ENCODE measurements around the gene GRM4. TPM values are rescaled to one million over a fixed set of nuclear protein-coding genes. Genes with fewer than 3 reads are reported as not detected.

The GRM4 gene
- total RNA-seq, 1 donor from 2014 or later: 1.2 TPM

GRCh38 chr6:33981421-33981820 is 164.5 kb downstream of the GRM4 start:
- no peaks in the 10 kb centered on the region for H3K4me1 ChIP-seq
- H3K27ac ChIP-seq: no peak overlapping the region
- peaks cover 10% of the 10 kb centered on the region for H3K27me3 ChIP-seq
- no peaks in the 10 kb centered on the region for H3K9me3 ChIP-seq (ENCODE audit: low read depth)
- no peaks in the 10 kb centered on the region for H3K36me3 ChIP-seq
- no peak overlapping the region for H3K4me3 Mint-ChIP-seq
- H3K36me3 Mint-ChIP-seq: no peaks in the 10 kb centered on the region
- no peak overlapping the region for H3K4me2 ChIP-seq
- no peak for DNase-seq (ENCODE audit: low spot score)
- peaks cover 22% of the 10 kb centered on the region for H3K4me1 Mint-ChIP-seq
- TF ChIP-seq CTCF (IDR thresholded peaks at IDR 0.05): no peak
- no peak for TF ChIP-seq EZH2 (IDR thresholded peaks at IDR 0.05)
- TF ChIP-seq EZH2phosphoT487 (IDR thresholded peaks at IDR 0.05): no peak
- H3K4me3 ChIP-seq: no peak overlapping the region
- H3K9me3 Mint-ChIP-seq: no peaks in the 10 kb centered on the region
- no peaks in the 10 kb centered on the region for H4K20me1 ChIP-seq (ENCODE audit: low read depth)
- no peaks in the 10 kb centered on the region for H3K79me2 ChIP-seq (ENCODE audit: low read depth)
- no peak overlapping the region for H3K27ac Mint-ChIP-seq
- H2AFZ ChIP-seq (replicated peaks): no peak overlapping the region
- no peaks in the 10 kb centered on the region for H3F3A ChIP-seq (ENCODE audit: low read depth)
- peaks cover 15% of the 10 kb centered on the region for H3K27me3 Mint-ChIP-seq (ENCODE audit: insufficient read depth, low read depth)
- H3K9ac ChIP-seq: no peak overlapping the region

GRCh38 chr6:33980176-33981175 is 165.4 kb downstream of the GRM4 start:
- peaks cover 15% of the 10 kb centered on the region for H3K27me3 Mint-ChIP-seq (ENCODE audit: insufficient read depth, low read depth)

DNA sequence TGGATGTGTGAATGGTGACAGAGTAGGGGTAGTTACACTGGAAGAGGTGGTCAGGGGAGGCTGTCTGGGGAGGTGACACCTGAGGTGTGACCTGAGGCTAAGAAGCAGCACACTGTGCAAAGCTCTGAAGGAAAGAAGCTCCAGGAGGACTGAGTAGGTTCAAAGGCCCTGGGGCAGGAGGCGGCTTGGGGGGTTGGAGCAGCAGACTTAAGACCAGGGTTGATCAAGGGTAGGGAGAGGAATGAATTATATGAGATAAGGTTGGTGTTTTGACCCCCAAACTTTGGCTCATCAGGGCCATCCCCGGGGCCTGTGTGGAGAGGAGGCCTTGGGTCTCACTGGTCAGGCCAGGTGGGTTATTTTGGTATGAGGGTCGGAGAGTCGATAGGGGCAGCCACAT is 166.1 kb downstream of the GRM4 start:
- Mint-ChIP-seq H3K9me3 (no peaks in the 10 kb centered on the region), H3K36me3 (no peaks in the 10 kb centered on the region), H3K4me1 (peaks cover 17% of the 10 kb centered on the region), H3K27ac (peak overlapping the region; percentile 62), H3K4me3 (no peak overlapping the region), H3K27me3 (ENCODE audit: insufficient read depth, low read depth) (peaks cover 15% of the 10 kb centered on the region)
- Histone ChIP-seq H3K79me2 (ENCODE audit: low read depth) (no peaks in the 10 kb centered on the region), H3K4me3 (no peak overlapping the region), H3K4me1 (peaks cover 7% of the 10 kb centered on the region), H4K20me1 (ENCODE audit: low read depth) (no peaks in the 10 kb centered on the region), H3K27ac (no peak overlapping the region), H2AFZ (replicated peaks) (no peak overlapping the region), H3K9ac (no peak overlapping the region), H3F3A (ENCODE audit: low read depth) (no peaks in the 10 kb centered on the region), H3K4me2 (no peak overlapping the region), H3K9me3 (ENCODE audit: low read depth) (no peaks in the 10 kb centered on the region), H3K36me3 (no peaks in the 10 kb centered on the region), H3K27me3 (peaks cover 26% of the 10 kb centered on the region)
- no peak for TF ChIP-seq EZH2 (IDR thresholded peaks at IDR 0.05)
- no peak for TF ChIP-seq CTCF (IDR thresholded peaks at IDR 0.05)
- no peak for TF ChIP-seq EZH2phosphoT487 (IDR thresholded peaks at IDR 0.05)
- no peak for DNase-seq (ENCODE audit: low spot score)

More at GRCh38 chr6:33980176-33981175, 165.4 kb downstream of the GRM4 start:
- Histone ChIP-seq H3K4me2 (no peak overlapping the region), H2AFZ (replicated peaks) (no peak overlapping the region), H3K36me3 (no peaks in the 10 kb centered on the region), H3K27ac (no peak overlapping the region), H3K4me1 (peaks cover 7% of the 10 kb centered on the region), H3K27me3 (peaks cover 19% of the 10 kb centered on the region), H3F3A (ENCODE audit: low read depth) (no peaks in the 10 kb centered on the region), H3K9ac (no peak overlapping the region), H3K79me2 (ENCODE audit: low read depth) (no peaks in the 10 kb centered on the region), H3K9me3 (ENCODE audit: low read depth) (no peaks in the 10 kb centered on the region), H4K20me1 (ENCODE audit: low read depth) (no peaks in the 10 kb centered on the region), H3K4me3 (no peak overlapping the region)
- DNase-seq (ENCODE audit: low spot score): no peak
- no peak for TF ChIP-seq EZH2 (IDR thresholded peaks at IDR 0.05)
- TF ChIP-seq CTCF (IDR thresholded peaks at IDR 0.05): no peak
- TF ChIP-seq EZH2phosphoT487 (IDR thresholded peaks at IDR 0.05): no peak
- H3K36me3 Mint-ChIP-seq: no peaks in the 10 kb centered on the region
- peaks cover 22% of the 10 kb centered on the region for H3K4me1 Mint-ChIP-seq
- H3K9me3 Mint-ChIP-seq: no peaks in the 10 kb centered on the region
- no peak overlapping the region for H3K4me3 Mint-ChIP-seq
- peak overlapping the region; percentile 62 for H3K27ac Mint-ChIP-seq
